GM12892 (cell line): ENCODE results near the gene PIK3AP1.
"Not testable (repeated sequence)": the region's sequence is repeated elsewhere in the genome, so short reads cannot be mapped to it uniquely, and the experiment has no call there.

Experiments used
- DNase-seq: peaks from one replicate; pipeline ENCODE4 v3.0.0; 2011; ENCODE audit not compliant: insufficient read length
- FAIRE-seq: peaks from 2 replicates; lab custom pipeline; 2011; peaks lifted over from hg19 to GRCh38; lab: Jason Lieb, UNC
- POLR2A ChIP-seq: IDR thresholded peaks from 2 replicates; pipeline ENCODE4 v1.6.1; 2011; ENCODE audit warnings: low read depth, low read length, control low read depth
- POLR2AphosphoS5 ChIP-seq: IDR thresholded peaks from 2 replicates; pipeline ENCODE4 v1.6.1; 2011; ENCODE audit warnings: low read depth, low read length, control low read depth
- TAF1 ChIP-seq: IDR thresholded peaks from 2 replicates; pipeline ENCODE4 v1.6.1; 2011; ENCODE audit warnings: low read depth, mild to moderate bottlenecking, control low read depth, low read length, borderline replicate concordance

PIK3AP1 gene

GRCh38 chr10:96701265-96701664 is 19.0 kb downstream of the PIK3AP1 start:
- DNase-seq (no peak), FAIRE-seq (no peak)
- no peak for TF ChIP-seq TAF1
- no peak for TF ChIP-seq POLR2A
- TF ChIP-seq POLR2AphosphoS5: no peak

GRCh38 chr10:96700374-96701099 is 19.8 kb downstream of the PIK3AP1 start:
- peak; percentile 98 for FAIRE-seq
- TF ChIP-seq POLR2A (peak; percentile 92), TAF1 (peak; percentile 67; the same call in 1 of the 2 replicates), POLR2AphosphoS5 (peak; percentile 95)
- no peak for DNase-seq

GRCh38 chr10:96699613-96700012 is 20.7 kb downstream of the PIK3AP1 start:
- TF ChIP-seq POLR2AphosphoS5 (no peak), POLR2A (no peak), TAF1 (no peak)
- DNase-seq (no peak), FAIRE-seq (no peak)

- FAIRE-seq: peak; percentile 56
Observed at GRCh38 chr10:96698305-96698704, 22.0 kb downstream of the PIK3AP1 start.

GRCh38 chr10:96697438-96697837 is 22.9 kb downstream of the PIK3AP1 start:
- FAIRE-seq: no peak
- TF ChIP-seq TAF1 (no peak), POLR2AphosphoS5 (no peak), POLR2A (no peak)

More at GRCh38 chr10:96698305-96698704, 22.0 kb downstream of the PIK3AP1 start:
- not testable (repeated sequence) for DNase-seq

GRCh38 chr10:96696845-96697425 is 23.4 kb downstream of the PIK3AP1 start:
- no peak for TF ChIP-seq TAF1
- no peak for TF ChIP-seq POLR2AphosphoS5
- no peak for TF ChIP-seq POLR2A
- FAIRE-seq (peak; percentile 91), DNase-seq (no peak)

More at GRCh38 chr10:96697438-96697837, 22.9 kb downstream of the PIK3AP1 start:
- DNase-seq: no peak

- DNase-seq (no peak), FAIRE-seq (no peak)
- TF ChIP-seq POLR2A: no peak
- TF ChIP-seq TAF1: no peak
- TF ChIP-seq POLR2AphosphoS5: no peak
Observed at GRCh38 chr10:96695975-96696634, 24.2 kb downstream of the PIK3AP1 start.

GRCh38 chr10:96695366-96695765 is 24.9 kb downstream of the PIK3AP1 start:
- FAIRE-seq (peak; percentile 85), DNase-seq (no peak)
- TF ChIP-seq POLR2AphosphoS5 (no peak), TAF1 (no peak), POLR2A (no peak)

- DNase-seq (no peak), FAIRE-seq (peak; percentile 56)
- TF ChIP-seq POLR2AphosphoS5: no peak
- no peak for TF ChIP-seq TAF1
- no peak for TF ChIP-seq POLR2A
Observed at GRCh38 chr10:96693431-96693830, 26.9 kb downstream of the PIK3AP1 start.

- FAIRE-seq (no peak), DNase-seq (no peak)
- TF ChIP-seq POLR2AphosphoS5: no peak
- no peak for TF ChIP-seq POLR2A
Observed at GRCh38 chr10:96692427-96692826, 27.9 kb downstream of the PIK3AP1 start.

- FAIRE-seq (no peak), DNase-seq (no peak)
- TF ChIP-seq POLR2A: no peak
- TF ChIP-seq TAF1: no peak
- no peak for TF ChIP-seq POLR2AphosphoS5
Observed at GRCh38 chr10:96691761-96692160, 28.6 kb downstream of the PIK3AP1 start.
